Panc1 (cell line): ENCODE data around the gene HLTF. TPM values are rescaled to one million over a fixed set of nuclear protein-coding genes. Genes with fewer than 3 reads are reported as not detected.
A peak's percentile ranks its signal among the peaks of the same experiment; 100 is the strongest.

Experiments
- ATAC-seq: fragments of 200-7000 bp; cut with Tn5 transposase; 2 replicates; pipeline ENCODE4 v1.9.1; 2020; ENCODE audit warnings: mild to moderate bottlenecking, moderate library complexity
- BruUV-seq: library from RNA; stranded (reverse); fragments of 400-500 nt; replicated peaks from 2 replicates; lab custom pipeline; 2021; lab: Mats Ljungman, UMichigan
- CTCF ChIA-PET: fragments of 300-600 bp; sonication (Branson Sonifier 250); formaldehyde crosslinking; loops from one replicate; lab custom pipeline; 2022; ENCODE audit warnings: antibody characterized with exemption; lab: Charles Lee
- POLR2A ChIA-PET: fragments of 300-600 bp; sonication (Branson Sonifier 250); formaldehyde crosslinking; loops from one replicate; lab custom pipeline; 2022; ENCODE audit warnings: antibody characterized with exemption; lab: Charles Lee
- DNase-seq: peaks from one replicate; pipeline ENCODE4 v3.0.0-alpha.2; 2010; ENCODE audit warnings: low read depth, low spot score
- H3K27ac ChIP-seq: 2 replicates; pipeline ENCODE4 v1.5.1; 2011; ENCODE audit warnings: mild to moderate bottlenecking, low read length, inconsistent platforms
- H3K27me3 ChIP-seq: fragments of 200-500 bp; sonication (Bioruptor generic); 2 replicates; pipeline ENCODE4 v1.6.0; 2014; ENCODE audit warnings: low read length, inconsistent platforms; ENCODE audit not compliant: control insufficient read depth, insufficient read depth
- H3K36me3 ChIP-seq: fragments of 200-500 bp; sonication (Bioruptor generic); 2 replicates; pipeline ENCODE4 v1.5.1; 2014; ENCODE audit warnings: inconsistent platforms, mild to moderate bottlenecking, low read length, moderate library complexity; ENCODE audit not compliant: control insufficient read depth, insufficient read depth
- H3K4me1 ChIP-seq: 2 replicates; pipeline ENCODE4 v1.5.1; 2011; ENCODE audit warnings: inconsistent platforms, mild to moderate bottlenecking, low read length, moderate library complexity; ENCODE audit not compliant: control insufficient read depth, insufficient read depth
- H3K4me3 ChIP-seq, 2 experiments: 2 replicates each; pipeline ENCODE4 v1.5.1; 2011 to 2012; ENCODE audit warnings: low read depth in 2 of 2, low read length in 2 of 2, mild to moderate bottlenecking in 2 of 2, inconsistent platforms in 1 of 2, moderate library complexity in 1 of 2
- H3K9me3 ChIP-seq: fragments of 200-500 bp; sonication (Bioruptor generic); 2 replicates; pipeline ENCODE4 v1.5.1; 2014; ENCODE audit warnings: low read depth, mild to moderate bottlenecking, inconsistent platforms, low read length, moderate library complexity; ENCODE audit not compliant: control insufficient read depth, insufficient read depth
- CTCF ChIP-seq: fragments of 450-650 bp; IDR thresholded peaks from 2 replicates; pipeline ENCODE4 v1.5.1; 2017; ENCODE audit warnings: mild to moderate bottlenecking
- POLR2AphosphoS5 ChIP-seq: IDR thresholded peaks from 2 replicates; pipeline ENCODE4 v1.6.1; 2012; ENCODE audit warnings: mild to moderate bottlenecking, low read depth, low read length, moderate library complexity
- REST ChIP-seq, 2 experiments: IDR thresholded peaks; 2 replicates each; pipeline ENCODE4 v1.6.1; 2011 to 2012; ENCODE audit warnings: low read depth in 2 of 2, control low read depth in 1 of 2, low read length in 1 of 2, mild to moderate bottlenecking in 1 of 2, moderate library complexity in 1 of 2; ENCODE audit not compliant: insufficient read depth in 1 of 2
- SIN3A ChIP-seq: IDR thresholded peaks from 2 replicates; pipeline ENCODE4 v1.6.1; 2012; ENCODE audit warnings: low read depth, mild to moderate bottlenecking, low read length, moderate library complexity, borderline replicate concordance; ENCODE audit not compliant: insufficient read depth
- TCF7L2 ChIP-seq: IDR thresholded peaks from 2 replicates; pipeline ENCODE4 v1.6.1; 2011; ENCODE audit warnings: mild to moderate bottlenecking, low read depth, low read length, inconsistent platforms
- in situ Hi-C: cut with HindIII; loops from 2 replicates; pipeline ENCODE4 v1.10.0; 2016; ENCODE audit warnings: low sequenced_read_pairs, low pct_unique_long_range_greater_than_20kb
- intact Hi-C: fragments of 100-400 bp; cut with micrococcal nuclease; formaldehyde crosslinking; loops from one replicate; pipeline ENCODE4 v1.10.0; 2022; ENCODE audit not compliant: unreplicated experiment
- total RNA-seq: library from RNA; stranded (reverse); gene quantifications from one replicate; pipeline ENCODE4 v1.2.1, GENCODE V29; 2021; ENCODE audit not compliant: unreplicated experiment

Gene HLTF
- total RNA-seq, 1 experiment from 2014 or later, result 106 TPM

GRCh38 chr3:149004622-149005021 lies 81.7 kb downstream of the HLTF start:
- H3K4me1 ChIP-seq, result peaks cover 8% of the 10 kb centered on the region
- H3K27me3 ChIP-seq, result no peaks in the 10 kb centered on the region
- no peak overlapping the region for H3K27ac ChIP-seq
- ATAC-seq (peak; percentile 41), DNase-seq (no peak)
- ChIA-PET POLR2A (no interaction called here), CTCF (interaction anchor here (0.6 kb wide), 1 partner anchor 79 kb away, joined by 3 read pairs; no protein-coding TSS in a partner anchor)
- TF ChIP-seq CTCF (no peak), REST (IDR thresholded peaks at IDR 0.05; ENCODE audit: insufficient read depth in 1 of 2, low read depth in 2 of 2, low read length in 1 of 2) (no peak), SIN3A (no peak), TCF7L2 (no peak), POLR2AphosphoS5 (no peak)
- in situ Hi-C loops (no loop called here), intact Hi-C loops (no loop called here)
- no peaks in the 10 kb centered on the region for H3K9me3 ChIP-seq
- no TSS peak for BruUV-seq
- H3K4me3 ChIP-seq, result no peak overlapping the region
- peaks cover 4% of the 10 kb centered on the region; the same call in 1 of the 2 replicates for H3K36me3 ChIP-seq

- BruUV-seq, result no TSS peak
- TF ChIP-seq REST (IDR thresholded peaks at IDR 0.05; ENCODE audit: insufficient read depth in 1 of 2, low read depth in 2 of 2, low read length in 1 of 2) (no peak), CTCF (no peak), TCF7L2 (no peak), SIN3A (no peak), POLR2AphosphoS5 (no peak)
- POLR2A ChIA-PET, result no interaction called here
- intact Hi-C loops, result no loop called here
- no peak overlapping the region for H3K4me3 ChIP-seq
- no peaks in the 10 kb centered on the region for H3K9me3 ChIP-seq
- DNase-seq (no peak), ATAC-seq (0 out of 2 replicates have a peak, but pooled peaks have one; percentile 37)
- no peak overlapping the region for H3K27ac ChIP-seq
- H3K36me3 ChIP-seq, result peaks cover 11% of the 10 kb centered on the region
- H3K4me1 ChIP-seq, result peaks cover 8% of the 10 kb centered on the region
- H3K27me3 ChIP-seq, result no peaks in the 10 kb centered on the region
- in situ Hi-C loops, result no loop called here
- CTCF ChIA-PET, result interaction anchor here (0.7 kb wide), 1 partner anchor 53 kb away, joined by 6 read pairs; no protein-coding TSS in a partner anchor
These were observed 82.6 kb downstream of the HLTF start for GRCh38 chr3:149003653-149004305.
